CD4-positive, alpha-beta T cell treated with Interleukin-10 for 1 hour (primary cell): ENCODE data around the gene GTF3C1.
A peak's percentile ranks its signal among the peaks of the same experiment; 100 is the strongest.

Experiments used
- DNase-seq: peaks from one replicate; pipeline ENCODE4 v3.0.0-alpha.2; 2020

The GTF3C1 gene

DNA sequence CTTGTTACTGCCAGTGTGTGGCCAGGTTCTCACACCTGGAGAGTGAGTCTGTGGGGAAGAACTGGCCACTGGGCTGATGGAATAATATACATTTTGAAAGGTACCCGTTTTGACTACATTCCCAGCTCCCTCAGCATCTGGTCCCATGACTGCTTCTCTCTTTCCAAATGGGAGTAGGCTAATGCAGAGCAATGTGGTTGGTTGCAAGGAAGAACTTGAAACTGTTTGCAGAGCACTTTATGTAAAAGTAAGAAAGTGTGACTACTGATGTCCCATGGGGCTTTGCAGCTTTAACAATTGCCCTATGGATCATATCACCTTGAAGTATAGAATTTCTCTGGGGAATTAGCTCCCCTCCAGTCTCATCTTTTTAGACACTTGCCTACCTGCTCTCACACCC lies 9.2 kb upstream of the GTF3C1 start:
- no peak for DNase-seq

GRCh38 chr16:27558434-27558833 lies 8.7 kb upstream of the GTF3C1 start:
- no peak for DNase-seq

GRCh38 chr16:27556471-27556870 lies 6.8 kb upstream of the GTF3C1 start:
- DNase-seq: no peak

DNA sequence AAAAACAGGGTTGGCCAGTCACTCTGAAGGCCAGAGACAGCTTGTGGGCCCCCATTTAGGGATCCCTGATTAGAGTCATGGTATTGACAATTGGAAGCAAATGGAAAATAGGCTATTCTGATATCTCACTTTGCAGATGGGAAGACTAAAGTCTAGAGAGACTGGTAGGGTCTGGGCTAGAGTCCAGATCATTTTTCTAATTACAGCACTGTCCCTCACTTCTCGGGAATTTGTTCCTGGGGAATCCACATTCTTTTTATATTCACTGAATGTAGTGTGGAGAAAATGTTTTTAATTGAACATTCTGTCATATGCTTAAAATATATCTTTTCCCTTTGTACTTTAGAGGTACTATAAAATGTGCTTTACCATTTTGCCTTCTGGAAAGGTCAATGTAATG lies 1.3 kb upstream of the GTF3C1 start:
- no peak for DNase-seq

- DNase-seq: peak; percentile 9
Observed at GRCh38 chr16:27550582-27550920, 838 bp upstream of the GTF3C1 start.

GRCh38 chr16:27549464-27549745 lies 308 bp downstream of the GTF3C1 start:
- DNase-seq: no peak

- DNase-seq: no peak
Observed at GRCh38 chr16:27547851-27548250, 1.9 kb downstream of the GTF3C1 start.

- no peak for DNase-seq
Observed at GRCh38 chr16:27547134-27547533, 2.6 kb downstream of the GTF3C1 start.

DNA sequence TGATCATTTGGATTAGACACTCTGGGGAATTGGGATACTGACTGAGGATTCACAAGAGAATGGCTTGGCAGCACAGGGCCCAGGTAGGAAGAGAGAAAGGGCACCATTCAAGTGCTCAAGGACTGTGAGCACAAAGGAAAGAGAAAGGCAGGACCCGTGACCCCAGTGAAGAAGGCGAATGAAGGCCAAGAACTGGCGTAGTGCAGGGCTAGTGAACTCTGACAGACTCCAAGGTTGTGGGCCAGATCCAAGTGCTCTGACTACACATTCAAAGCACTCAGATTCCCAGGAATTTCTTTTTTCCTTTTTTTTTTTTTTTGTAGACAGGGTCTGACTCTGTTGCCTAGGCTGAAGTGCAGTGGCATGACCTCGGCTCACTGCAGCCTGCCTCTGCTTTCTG lies 5.0 kb downstream of the GTF3C1 start:
- no peak for DNase-seq

DNA sequence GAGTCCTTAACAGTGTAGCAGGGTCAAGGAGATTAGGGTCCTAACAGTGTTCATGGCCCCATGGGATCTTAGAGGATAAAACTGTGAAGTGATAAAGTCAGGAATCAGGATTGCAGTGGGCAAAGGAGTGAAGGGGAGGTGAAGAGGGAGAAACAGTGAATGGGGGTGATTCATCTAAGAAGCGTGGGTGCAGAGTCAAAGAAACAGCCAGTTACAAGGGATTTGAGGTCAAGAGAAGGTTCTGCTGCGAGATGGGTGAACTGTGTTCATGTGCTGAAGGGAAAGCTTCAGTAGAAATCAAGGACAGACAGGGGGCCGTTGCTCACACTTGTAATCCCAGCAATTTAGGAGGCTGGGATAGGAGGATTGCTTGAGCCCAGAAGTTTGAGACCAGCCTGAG lies 5.9 kb downstream of the GTF3C1 start:
- DNase-seq: no peak

DNA sequence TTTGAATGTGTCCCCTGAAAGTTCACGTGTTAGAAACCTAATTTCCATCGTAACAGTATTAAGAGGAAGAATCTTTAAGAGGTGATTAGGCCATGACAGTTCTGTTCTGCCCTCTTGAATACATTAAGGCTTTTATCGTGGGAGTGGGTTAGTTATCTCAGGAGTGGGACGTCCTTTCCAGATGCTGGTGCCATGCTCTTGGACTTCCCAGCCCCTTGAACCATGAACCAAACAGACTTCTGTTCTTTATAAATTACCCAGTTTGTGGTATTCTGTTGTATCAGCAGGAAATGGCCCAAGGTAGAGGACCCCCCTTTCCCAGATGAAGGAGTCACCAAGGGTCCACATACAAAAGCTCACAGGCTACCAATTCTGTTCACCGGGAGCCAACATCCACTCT lies 10.1 kb downstream of the GTF3C1 start:
- no peak for DNase-seq

DNA sequence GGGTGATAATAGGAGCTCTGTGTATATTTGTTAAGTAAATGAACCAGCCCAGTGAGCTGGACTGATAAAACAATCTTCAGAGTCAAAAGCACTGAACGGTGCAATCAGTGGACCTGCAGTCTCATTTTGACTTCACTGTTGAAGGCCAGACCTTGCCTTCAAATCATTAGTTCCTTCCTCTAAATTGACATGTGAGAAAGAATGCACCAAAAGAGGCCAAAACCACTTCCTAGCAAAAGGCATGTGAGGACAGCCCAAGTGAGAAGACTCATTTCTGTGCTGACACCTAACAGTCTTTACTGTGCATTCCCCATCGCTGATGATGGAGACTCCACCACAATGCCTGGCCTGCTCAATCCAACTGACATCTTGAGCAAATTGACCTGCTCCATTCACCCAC lies 10.6 kb downstream of the GTF3C1 start:
- no peak for DNase-seq

GRCh38 chr16:27538528-27538927 lies 11.2 kb downstream of the GTF3C1 start:
- DNase-seq: no peak

DNA sequence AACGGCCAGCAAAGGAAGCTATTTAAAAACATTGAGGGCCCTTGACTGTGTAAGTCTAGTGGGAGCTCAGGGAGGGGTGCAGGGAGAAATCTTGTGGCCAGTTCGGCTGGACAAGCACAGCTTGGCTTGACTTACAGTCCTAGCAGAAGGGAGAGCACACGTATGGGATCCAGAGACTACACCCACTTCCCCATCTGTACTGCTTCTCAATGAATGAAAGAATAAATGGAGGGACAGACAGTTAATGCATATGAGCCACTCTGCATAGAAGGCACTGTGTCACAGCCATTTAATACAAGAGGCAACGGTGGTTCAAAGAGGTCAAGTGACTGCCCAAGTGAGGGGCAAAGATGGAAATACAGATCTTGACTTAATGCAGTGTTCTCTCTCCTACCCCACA lies 15.5 kb downstream of the GTF3C1 start:
- DNase-seq: no peak

DNA sequence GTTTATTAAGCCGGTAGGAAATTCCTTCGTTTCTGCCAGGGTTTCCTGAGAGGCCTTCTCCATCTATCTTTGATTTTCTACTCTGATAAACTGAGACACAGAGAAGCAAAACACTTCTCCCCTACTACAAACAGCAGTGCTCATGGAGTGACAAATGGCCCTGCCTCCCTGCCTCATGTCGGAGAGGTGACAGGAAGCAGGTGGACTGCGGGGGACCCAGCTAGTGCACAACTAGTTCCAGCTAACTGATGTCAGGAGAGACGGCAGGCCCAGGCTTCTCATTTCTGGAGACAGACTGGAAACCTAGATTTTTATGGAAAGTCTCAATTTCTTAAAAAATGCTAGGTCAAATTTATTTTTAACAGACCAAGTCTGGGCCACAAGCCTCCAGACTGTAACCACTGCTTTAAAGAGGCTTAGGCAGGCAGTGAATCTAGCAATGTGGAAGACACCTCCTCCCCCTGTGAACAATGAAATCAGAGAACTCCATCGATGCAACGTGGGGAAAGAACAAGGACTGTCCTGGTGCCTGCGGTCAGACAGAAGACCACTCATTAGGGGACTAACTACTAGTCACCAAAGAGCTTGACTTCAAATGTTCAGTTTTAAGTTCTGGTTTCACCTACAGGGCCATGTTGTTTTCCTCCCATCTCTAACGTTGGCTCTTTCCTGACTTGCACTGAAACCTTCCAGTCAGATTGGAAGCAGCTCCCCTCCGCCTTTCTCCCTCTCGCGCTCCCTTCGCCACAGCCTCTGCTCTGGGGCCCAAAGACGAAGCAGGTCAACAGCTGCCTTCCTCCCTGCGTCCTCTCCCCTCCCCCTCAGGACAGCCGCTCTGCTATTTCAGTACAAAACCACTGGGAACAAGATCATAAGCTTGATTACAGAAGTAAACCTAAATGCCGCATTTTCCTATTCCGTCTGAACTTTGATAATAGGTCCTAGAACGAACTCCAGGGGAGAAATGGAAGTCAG lies 17.6 kb downstream of the GTF3C1 start:
- no peak for DNase-seq

GRCh38 chr16:27531186-27531585 lies 18.5 kb downstream of the GTF3C1 start:
- DNase-seq: no peak

DNA sequence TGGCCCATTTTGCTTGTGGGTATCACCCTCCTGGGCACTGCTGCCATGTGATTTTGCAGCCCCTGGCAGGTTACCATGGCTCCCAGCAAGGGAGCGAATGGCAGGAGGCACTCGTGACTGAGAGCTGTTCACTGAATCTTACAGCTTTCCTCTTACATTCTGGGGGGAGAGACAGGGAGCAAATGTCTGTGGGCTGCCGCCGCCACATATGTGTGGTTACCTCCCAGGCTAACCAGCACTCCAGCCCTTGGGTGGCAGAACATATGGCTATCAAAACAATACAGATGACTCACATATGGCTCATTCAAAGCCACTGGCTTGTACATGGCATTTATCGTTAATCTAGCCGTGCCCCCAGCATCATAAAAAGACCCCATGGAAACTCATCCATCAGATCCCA lies 19.8 kb downstream of the GTF3C1 start:
- no peak for DNase-seq

DNA sequence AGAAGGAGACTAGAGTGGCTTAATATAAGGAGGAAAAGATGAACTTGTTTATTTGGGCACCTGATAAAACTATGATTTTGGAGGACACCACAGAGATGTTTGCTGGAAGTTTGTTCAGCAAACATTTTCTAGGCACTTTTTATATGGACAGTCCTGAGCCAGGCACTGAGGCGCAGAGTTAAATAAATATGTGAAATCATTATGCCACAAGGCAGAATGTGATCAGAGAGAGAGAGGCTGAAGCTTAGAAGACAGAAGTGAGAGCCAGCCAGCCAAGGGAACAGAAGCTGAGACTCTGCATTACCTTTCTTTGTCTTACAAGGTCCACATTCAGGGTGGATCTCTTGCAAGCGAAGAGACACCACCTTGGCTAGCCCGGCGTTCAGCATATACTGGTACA lies 21.4 kb downstream of the GTF3C1 start:
- no peak for DNase-seq

DNA sequence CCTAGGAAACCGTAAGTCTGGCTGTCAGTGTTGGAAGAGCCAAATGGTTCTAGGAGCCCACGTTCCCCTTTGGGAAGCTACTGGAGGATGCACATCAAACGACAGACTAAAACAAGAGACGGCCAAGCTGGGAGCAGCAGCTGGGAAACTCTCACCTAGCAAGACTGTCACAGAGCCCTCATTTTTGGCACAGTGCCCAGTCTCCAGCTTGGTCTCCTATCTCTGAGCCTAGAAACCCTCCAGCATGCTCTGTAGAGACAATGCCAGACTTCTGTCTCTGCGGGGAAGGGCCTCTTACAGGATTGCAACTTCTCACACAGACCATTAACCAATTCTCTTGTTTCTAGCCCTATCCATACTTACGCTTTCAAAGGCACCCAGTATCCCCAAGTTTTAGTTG lies 23.5 kb downstream of the GTF3C1 start:
- DNase-seq: no peak

GRCh38 chr16:27522173-27522707 lies 27.5 kb downstream of the GTF3C1 start:
- DNase-seq: no peak

DNA sequence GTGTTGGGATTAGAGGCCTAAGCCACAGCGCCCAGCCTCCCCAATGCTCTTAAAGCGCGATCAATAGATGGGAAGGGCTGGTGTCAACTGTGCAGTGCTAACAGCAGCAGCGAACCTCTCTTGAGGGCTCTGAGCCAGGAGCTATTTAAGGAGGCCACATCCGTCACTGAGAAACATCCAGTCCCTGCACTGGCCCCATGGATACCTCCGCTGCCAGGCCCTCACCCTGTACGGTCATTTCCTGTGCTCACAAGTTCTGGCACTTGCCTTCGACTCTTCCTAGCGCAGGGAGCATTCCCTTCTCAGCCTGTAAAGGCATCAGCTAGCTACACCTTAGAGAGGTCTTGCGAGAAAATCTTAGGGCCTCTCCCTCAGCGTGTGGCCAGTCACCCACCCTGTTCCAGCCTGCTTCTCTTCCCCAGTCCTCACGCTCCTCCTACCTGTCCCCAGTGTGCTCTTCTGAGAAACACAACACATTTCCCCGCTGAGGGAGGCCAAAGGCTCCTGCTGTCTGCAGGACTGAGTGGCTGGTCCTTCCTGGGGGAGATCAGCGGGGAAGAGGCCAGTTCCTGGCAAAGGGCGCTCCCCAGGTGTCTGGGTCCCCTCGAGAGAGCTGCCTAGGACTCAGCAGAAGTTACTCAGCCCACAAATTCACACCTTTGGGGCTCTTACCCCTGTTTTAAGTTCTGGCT lies 28.6 kb downstream of the GTF3C1 start:
- DNase-seq: no peak

DNA sequence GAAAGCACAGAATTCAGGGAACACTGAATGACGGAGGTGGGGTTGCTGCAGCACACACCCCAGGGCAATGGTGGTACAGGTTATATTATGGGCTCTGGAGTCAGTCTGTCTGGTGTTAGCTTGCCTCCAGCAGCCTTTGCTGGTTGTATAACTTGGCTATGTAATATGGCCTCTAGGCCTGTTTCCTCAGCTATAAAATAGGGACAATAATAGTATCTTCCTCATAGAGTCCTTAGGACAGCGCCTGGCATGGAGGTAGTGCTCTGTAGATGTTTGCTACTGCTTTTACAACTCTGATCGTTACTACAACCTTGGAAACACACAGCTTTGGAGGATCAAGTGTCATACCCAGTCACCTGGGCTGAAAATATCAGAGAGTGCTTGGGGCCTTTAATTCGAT lies 31.5 kb downstream of the GTF3C1 start:
- DNase-seq: no peak

GRCh38 chr16:27517664-27518063 lies 32.0 kb downstream of the GTF3C1 start:
- no peak for DNase-seq

- DNase-seq: no peak
Observed at GRCh38 chr16:27516365-27516764, 33.3 kb downstream of the GTF3C1 start.
